ENCODE measurements around the gene ASPRV1.

The ASPRV1 gene

GRCh38 chr2:69972822-69973221 is 11.4 kb upstream of the ASPRV1 start:
- Histone ChIP-seq H3K27ac (ENCODE audit: low read depth, low read length) (no peak overlapping the region), H3K4me3 (ENCODE audit: low read length) (no peak overlapping the region), H3K23ac (ENCODE audit: low read length) (no peak overlapping the region), H3K4me1 (ENCODE audit: control insufficient read depth, low read depth, low read length) (no peaks in the 10 kb centered on the region), H3K4ac (ENCODE audit: low read depth, low read length) (no peak overlapping the region), H3K36me3 (ENCODE audit: control insufficient read depth, insufficient read depth, low read length) (no peaks in the 10 kb centered on the region), H3K79me2 (ENCODE audit: control insufficient read depth, insufficient read depth, low read length) (no peaks in the 10 kb centered on the region), H3K9ac (ENCODE audit: low read length) (no peak overlapping the region), H4K5ac (ENCODE audit: low read length) (no peak overlapping the region), H2BK120ac (ENCODE audit: low read depth, low read length) (no peak overlapping the region), H3K79me1 (ENCODE audit: low read length) (no peaks in the 10 kb centered on the region), H3K18ac (ENCODE audit: low read length) (no peak overlapping the region), H2AK5ac (ENCODE audit: low read length) (no peak overlapping the region), H3K27me3 (ENCODE audit: insufficient read depth, low read length, poor library complexity) (no peaks in the 10 kb centered on the region), H3K4me2 (ENCODE audit: low read length) (no peak overlapping the region), H4K8ac (ENCODE audit: low read depth, low read length) (no peak overlapping the region), H3K56ac (ENCODE audit: low read length) (no peak overlapping the region), H2BK15ac (replicated peaks; ENCODE audit: low read depth) (no peak overlapping the region), H2BK5ac (ENCODE audit: low read length) (no peak overlapping the region)
- no peak for DNase-seq
- WGBS (ENCODE audit: extremely low coverage, insufficient coverage, low lambda C conversion rate), result no CpG with 5 or more reads among the region's 1 CpG

- H3K27me3 ChIP-seq (ENCODE audit: insufficient read depth, low read length, poor library complexity), result no peaks in the 10 kb centered on the region
- no peak overlapping the region for H2AK5ac ChIP-seq (ENCODE audit: low read length)
- no peak overlapping the region for H3K23ac ChIP-seq (ENCODE audit: low read length)
- no peak overlapping the region for H3K27ac ChIP-seq (ENCODE audit: low read depth, low read length)
- no CpG with 5 or more reads among the region's 4 CpGs for whole genome bisulfite sequencing (ENCODE audit: extremely low coverage, insufficient coverage, low lambda C conversion rate)
- H3K36me3 ChIP-seq (ENCODE audit: control insufficient read depth, insufficient read depth, low read length), result no peaks in the 10 kb centered on the region
- no peak overlapping the region for H2BK15ac ChIP-seq (replicated peaks; ENCODE audit: low read depth)
- no peaks in the 10 kb centered on the region for H3K4me1 ChIP-seq (ENCODE audit: control insufficient read depth, low read depth, low read length)
- H3K4ac ChIP-seq (ENCODE audit: low read depth, low read length), result no peak overlapping the region
- H3K9ac ChIP-seq (ENCODE audit: low read length), result no peak overlapping the region
- no peak overlapping the region for H3K56ac ChIP-seq (ENCODE audit: low read length)
- H3K4me3 ChIP-seq (ENCODE audit: low read length), result no peak overlapping the region
- no peaks in the 10 kb centered on the region for H3K79me2 ChIP-seq (ENCODE audit: control insufficient read depth, insufficient read depth, low read length)
- no peak overlapping the region for H3K18ac ChIP-seq (ENCODE audit: low read length)
- H3K79me1 ChIP-seq (ENCODE audit: low read length), result no peaks in the 10 kb centered on the region
- no peak overlapping the region for H4K8ac ChIP-seq (ENCODE audit: low read depth, low read length)
- H2BK5ac ChIP-seq (ENCODE audit: low read length), result no peak overlapping the region
- H4K5ac ChIP-seq (ENCODE audit: low read length), result no peak overlapping the region
- H3K4me2 ChIP-seq (ENCODE audit: low read length), result no peak overlapping the region
- H2BK120ac ChIP-seq (ENCODE audit: low read depth, low read length), result no peak overlapping the region
- peak; percentile 67 for DNase-seq
Observed at GRCh38 chr2:69969991-69970390, 8.6 kb upstream of the ASPRV1 start.

DNA sequence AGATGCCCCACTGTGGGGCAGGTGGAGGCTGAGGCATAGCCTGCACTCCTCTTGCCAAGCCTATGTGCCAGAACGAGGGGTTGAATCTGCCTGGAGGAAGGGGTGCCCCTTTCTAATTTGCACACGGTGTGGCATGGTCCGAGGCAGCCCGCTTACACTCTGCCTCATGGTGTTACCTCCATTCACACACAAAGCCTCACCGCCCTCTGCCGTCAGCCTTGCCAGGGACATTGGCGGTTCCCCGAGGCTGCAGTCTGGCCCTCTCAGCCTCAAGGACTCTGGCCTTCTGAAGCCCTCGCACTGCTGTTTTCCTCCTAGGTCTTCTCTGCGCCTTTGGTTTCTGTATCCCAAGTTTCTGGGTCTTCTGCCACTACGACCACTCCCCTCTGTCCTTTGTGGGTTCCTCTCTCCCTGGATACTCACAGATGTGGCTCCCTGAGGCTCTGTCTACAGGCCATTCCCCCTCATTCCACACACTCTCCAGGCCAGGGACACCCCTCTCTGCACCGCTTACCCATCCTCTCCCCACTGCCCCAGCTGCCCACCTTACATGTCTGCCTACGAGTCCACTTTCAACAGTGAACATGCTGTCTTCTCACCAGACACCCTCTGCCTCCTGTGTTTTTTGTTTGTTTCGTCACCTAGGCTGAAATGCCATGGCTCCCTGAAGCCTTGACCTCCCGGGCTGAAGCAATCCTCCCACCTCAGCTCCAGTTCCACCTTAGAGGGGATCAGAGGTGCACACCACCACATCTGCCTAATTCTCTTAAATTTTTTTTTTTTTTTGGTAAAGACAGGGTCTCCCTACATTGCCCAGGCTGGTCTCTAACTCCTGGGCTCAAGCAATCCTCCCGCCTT is 7.9 kb upstream of the ASPRV1 start:
- Histone ChIP-seq H3K27me3 (ENCODE audit: insufficient read depth, low read length, poor library complexity) (no peaks in the 10 kb centered on the region), H2BK15ac (replicated peaks; ENCODE audit: low read depth) (no peak overlapping the region), H3K56ac (ENCODE audit: low read length) (no peak overlapping the region), H3K4me3 (ENCODE audit: low read length) (no peak overlapping the region), H2BK5ac (ENCODE audit: low read length) (no peak overlapping the region), H3K79me1 (ENCODE audit: low read length) (no peaks in the 10 kb centered on the region), H4K5ac (ENCODE audit: low read length) (no peak overlapping the region), H3K4ac (ENCODE audit: low read depth, low read length) (no peak overlapping the region), H2AK5ac (ENCODE audit: low read length) (no peak overlapping the region), H3K36me3 (ENCODE audit: control insufficient read depth, insufficient read depth, low read length) (no peaks in the 10 kb centered on the region), H3K23ac (ENCODE audit: low read length) (peak overlapping the region; percentile 80), H3K4me2 (ENCODE audit: low read length) (no peak overlapping the region), H3K27ac (ENCODE audit: low read depth, low read length) (no peak overlapping the region), H3K4me1 (ENCODE audit: control insufficient read depth, low read depth, low read length) (no peaks in the 10 kb centered on the region), H3K9ac (ENCODE audit: low read length) (no peak overlapping the region), H2BK120ac (ENCODE audit: low read depth, low read length) (no peak overlapping the region), H3K18ac (ENCODE audit: low read length) (no peak overlapping the region), H4K8ac (ENCODE audit: low read depth, low read length) (no peak overlapping the region), H3K79me2 (ENCODE audit: control insufficient read depth, insufficient read depth, low read length) (no peaks in the 10 kb centered on the region)
- no peak for DNase-seq
- no CpG with 5 or more reads among the region's 16 CpGs for WGBS (ENCODE audit: extremely low coverage, insufficient coverage, low lambda C conversion rate)

DNA sequence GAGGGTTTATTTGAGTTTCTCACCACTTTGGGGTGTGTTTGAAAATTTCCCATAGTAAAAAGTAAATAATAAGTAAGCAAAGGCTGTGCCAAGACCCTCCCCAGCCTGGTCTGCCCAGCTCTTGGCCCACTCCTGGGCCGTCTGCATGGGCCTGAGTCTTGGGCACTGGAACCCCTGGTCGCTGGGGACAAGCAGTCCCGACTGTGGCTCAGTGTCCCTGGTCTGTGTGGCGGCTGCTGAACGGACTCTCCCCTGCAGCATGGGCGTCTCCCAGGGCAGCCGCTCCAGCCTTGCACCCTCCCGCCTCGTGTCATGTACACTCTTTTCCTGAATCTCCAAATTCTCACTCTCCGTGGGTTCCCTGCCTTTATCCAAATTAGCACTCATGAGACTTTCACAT is 7.2 kb upstream of the ASPRV1 start:
- Histone ChIP-seq H2BK5ac (ENCODE audit: low read length) (no peak overlapping the region), H3K36me3 (ENCODE audit: control insufficient read depth, insufficient read depth, low read length) (no peaks in the 10 kb centered on the region), H2BK15ac (replicated peaks; ENCODE audit: low read depth) (no peak overlapping the region), H4K5ac (ENCODE audit: low read length) (no peak overlapping the region), H3K4me1 (ENCODE audit: control insufficient read depth, low read depth, low read length) (no peaks in the 10 kb centered on the region), H3K27ac (ENCODE audit: low read depth, low read length) (no peak overlapping the region), H3K9ac (ENCODE audit: low read length) (no peak overlapping the region), H4K8ac (ENCODE audit: low read depth, low read length) (no peak overlapping the region), H3K56ac (ENCODE audit: low read length) (no peak overlapping the region), H3K4me2 (ENCODE audit: low read length) (no peak overlapping the region), H3K79me1 (ENCODE audit: low read length) (no peaks in the 10 kb centered on the region), H3K4ac (ENCODE audit: low read depth, low read length) (no peak overlapping the region), H3K23ac (ENCODE audit: low read length) (no peak overlapping the region), H2BK120ac (ENCODE audit: low read depth, low read length) (no peak overlapping the region), H3K27me3 (ENCODE audit: insufficient read depth, low read length, poor library complexity) (no peaks in the 10 kb centered on the region), H3K4me3 (ENCODE audit: low read length) (no peak overlapping the region), H3K79me2 (ENCODE audit: control insufficient read depth, insufficient read depth, low read length) (no peaks in the 10 kb centered on the region), H3K18ac (ENCODE audit: low read length) (no peak overlapping the region), H2AK5ac (ENCODE audit: low read length) (no peak overlapping the region)
- no CpG with 5 or more reads among the region's 10 CpGs for WGBS (ENCODE audit: extremely low coverage, insufficient coverage, low lambda C conversion rate)
- no peak for DNase-seq

DNA sequence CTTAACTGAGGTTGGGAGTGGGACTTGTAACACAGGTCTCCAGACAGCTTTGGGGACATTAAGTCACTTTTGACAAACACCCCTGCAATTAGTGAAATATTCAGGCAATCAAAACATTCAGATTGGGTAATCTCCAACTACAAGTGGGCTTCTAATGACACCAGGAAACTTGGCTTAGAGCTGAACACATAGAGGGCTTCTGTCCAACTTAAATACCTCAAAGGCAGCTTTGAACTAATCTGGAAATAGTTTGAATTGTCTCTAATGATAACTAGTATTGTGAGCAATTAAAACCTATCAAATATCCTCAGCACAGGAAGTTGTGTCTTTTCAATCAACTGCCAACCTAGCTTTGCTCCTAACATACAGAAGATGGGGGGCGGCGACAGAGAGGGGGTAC is 5.1 kb upstream of the ASPRV1 start:
- no peak for DNase-seq
- Histone ChIP-seq H3K4me3 (ENCODE audit: low read length) (no peak overlapping the region), H3K4ac (ENCODE audit: low read depth, low read length) (no peak overlapping the region), H2BK120ac (ENCODE audit: low read depth, low read length) (no peak overlapping the region), H3K79me2 (ENCODE audit: control insufficient read depth, insufficient read depth, low read length) (no peaks in the 10 kb centered on the region), H3K27me3 (ENCODE audit: insufficient read depth, low read length, poor library complexity) (no peaks in the 10 kb centered on the region), H3K79me1 (ENCODE audit: low read length) (no peaks in the 10 kb centered on the region), H3K9ac (ENCODE audit: low read length) (no peak overlapping the region), H2BK15ac (replicated peaks; ENCODE audit: low read depth) (no peak overlapping the region), H3K27ac (ENCODE audit: low read depth, low read length) (no peak overlapping the region), H2AK5ac (ENCODE audit: low read length) (no peak overlapping the region), H2BK5ac (ENCODE audit: low read length) (no peak overlapping the region), H3K36me3 (ENCODE audit: control insufficient read depth, insufficient read depth, low read length) (no peaks in the 10 kb centered on the region), H3K56ac (ENCODE audit: low read length) (no peak overlapping the region), H4K5ac (ENCODE audit: low read length) (no peak overlapping the region), H3K18ac (ENCODE audit: low read length) (no peak overlapping the region), H3K23ac (ENCODE audit: low read length) (no peak overlapping the region), H3K4me1 (ENCODE audit: control insufficient read depth, low read depth, low read length) (no peaks in the 10 kb centered on the region), H4K8ac (ENCODE audit: low read depth, low read length) (no peak overlapping the region), H3K4me2 (ENCODE audit: low read length) (no peak overlapping the region)
- WGBS (ENCODE audit: extremely low coverage, insufficient coverage, low lambda C conversion rate), result no CpG with 5 or more reads among the region's 2 CpGs
